HG03565 (cell line): Measurements from ENCODE around the gene RPS6KA2.

Source experiments
- ATAC-seq: cut with Tn5 transposase; IDR thresholded peaks from one replicate; pipeline ENCODE4 v1.9.1; 2021; ENCODE audit warnings: mild to moderate bottlenecking, moderate library complexity; ENCODE audit not compliant: unreplicated experiment

Gene RPS6KA2

DNA sequence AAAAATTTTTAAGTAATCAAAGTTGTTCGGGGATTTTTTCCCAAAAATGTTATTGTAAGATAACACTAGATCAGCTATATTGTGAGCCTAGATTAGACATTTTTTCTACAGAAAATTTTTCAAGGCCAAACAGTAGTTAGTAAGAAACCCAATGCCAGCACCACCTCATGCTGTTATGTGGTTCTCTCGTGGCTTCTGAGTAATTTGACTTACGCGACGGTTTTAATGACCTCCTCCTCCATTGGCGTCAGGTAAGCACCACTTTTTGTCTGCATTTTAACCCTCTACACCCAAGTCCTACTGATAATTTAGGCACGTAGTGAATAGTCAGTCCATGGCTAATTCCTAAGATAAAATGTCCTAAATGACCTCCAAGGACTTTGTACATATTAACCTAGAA, 9.7 kb downstream of the RPS6KA2 start:
- ATAC-seq, result no peak

DNA sequence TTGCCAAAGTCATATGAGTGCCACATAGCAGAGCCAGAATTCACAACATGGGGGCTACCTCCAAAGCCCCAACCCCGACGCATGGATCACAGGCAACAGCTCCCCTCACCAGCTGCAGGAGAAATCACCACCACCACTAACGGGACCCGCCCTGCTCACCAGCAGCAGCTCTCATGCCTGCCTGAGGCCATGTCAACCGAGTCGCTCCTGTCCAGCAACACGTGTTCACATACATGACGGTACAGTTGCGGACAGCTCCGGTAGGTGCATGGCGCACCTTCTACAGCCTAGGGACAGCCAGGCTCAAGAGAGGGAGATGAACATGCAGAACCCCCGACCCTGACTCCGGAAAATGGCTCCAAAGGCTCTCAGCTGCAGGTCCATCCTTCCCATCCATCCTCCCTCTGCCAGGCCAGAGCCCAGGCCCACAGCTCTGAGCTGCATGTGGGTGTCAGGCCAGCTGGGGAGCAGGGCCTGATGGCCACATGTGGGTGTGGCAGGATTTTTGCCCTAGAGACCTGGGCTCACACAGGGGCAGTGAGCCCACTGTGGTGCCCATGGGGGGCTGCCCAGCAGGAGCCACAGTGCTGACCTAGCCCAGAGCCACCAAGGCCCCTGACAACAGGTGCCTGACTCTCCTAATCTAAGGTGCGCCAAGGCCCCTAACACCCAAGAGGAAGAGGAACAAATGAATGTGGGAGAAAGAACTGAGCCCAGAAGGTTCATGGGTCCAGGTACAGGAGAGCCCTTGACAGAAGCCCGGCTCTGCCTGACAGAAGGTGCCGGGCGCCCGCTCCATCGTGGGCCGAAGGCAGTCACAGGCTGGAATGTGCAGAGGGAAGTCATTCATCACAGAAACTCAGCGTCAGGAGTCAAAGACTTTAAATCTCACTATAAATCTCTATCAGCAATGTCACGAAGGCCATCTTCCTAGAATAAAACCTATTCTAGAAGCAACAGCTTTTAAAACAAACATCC, 10.5 kb downstream of the RPS6KA2 start:
- no peak for ATAC-seq

DNA sequence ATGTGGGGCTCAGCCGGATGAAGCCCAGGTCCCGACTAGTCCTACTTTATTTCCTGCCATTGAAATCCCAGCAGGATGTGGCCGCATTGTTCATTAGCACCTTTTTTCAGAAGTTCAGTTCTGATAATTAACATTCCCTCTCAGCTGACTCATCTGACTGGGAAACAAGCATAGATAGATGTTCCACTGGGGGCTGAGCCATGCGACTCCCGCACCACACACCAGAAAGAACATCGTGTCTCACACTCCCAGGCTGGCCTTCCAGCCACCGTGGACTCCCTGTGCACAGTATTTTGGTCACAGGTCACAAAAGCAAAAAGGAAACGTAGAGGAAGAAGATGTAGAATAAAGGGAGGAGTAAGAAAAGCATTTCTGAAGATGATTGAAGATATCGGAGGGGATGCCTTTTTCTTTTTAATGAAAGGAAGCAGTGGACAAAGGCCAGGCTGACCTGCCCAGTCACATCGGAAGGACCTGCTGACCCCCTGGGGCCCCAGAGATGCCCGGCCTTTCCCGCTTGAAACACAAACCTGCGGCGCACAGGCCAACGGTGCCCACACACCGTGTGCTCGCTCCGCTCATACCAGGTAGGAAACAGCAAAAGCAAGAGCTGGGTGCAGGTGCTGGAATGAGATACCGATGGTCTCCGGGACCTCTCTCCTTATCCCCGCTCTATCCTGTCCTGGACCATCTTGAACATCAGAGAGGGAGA, 11.8 kb downstream of the RPS6KA2 start:
- ATAC-seq, result no peak

DNA sequence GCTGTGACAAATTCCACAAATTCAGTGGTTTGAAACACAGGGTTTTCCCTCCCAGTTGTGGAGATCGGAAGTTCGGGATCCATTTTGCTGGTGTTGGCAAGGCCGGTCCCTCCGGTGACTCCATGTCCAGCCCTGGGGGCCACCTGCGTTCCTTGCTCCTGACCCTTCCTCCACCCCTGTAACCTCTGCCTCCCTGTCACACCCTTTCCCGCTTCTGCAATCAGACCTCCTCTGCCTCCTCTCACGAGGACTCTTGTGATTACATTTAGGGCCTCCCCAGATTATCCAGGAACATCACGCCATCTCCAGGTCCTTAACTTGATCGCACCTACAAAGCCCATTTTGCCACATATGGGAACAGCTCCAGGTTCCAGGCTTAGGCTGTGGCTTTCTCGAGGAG, 12.5 kb downstream of the RPS6KA2 start:
- ATAC-seq, result no peak

DNA sequence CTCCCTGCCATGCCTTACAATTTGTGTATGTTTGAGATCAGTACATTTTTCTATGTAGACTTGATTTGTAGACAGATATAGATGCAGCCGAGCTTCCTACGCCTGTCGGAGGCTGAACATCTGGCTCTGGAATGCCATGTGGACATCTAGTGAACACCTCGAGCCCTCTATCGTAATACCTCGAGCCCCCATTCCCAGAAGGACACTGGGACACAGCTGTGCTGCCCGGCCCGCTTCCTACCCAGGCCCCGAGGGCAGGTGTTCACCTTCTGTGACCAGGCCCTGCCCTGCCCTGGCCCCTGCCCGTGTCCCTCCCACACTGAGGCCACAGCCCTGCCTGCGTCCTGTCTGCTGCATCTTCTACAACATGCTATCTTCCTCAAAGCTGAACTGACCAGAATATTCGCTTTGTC, 12.9 kb downstream of the RPS6KA2 start:
- ATAC-seq, result no peak

DNA sequence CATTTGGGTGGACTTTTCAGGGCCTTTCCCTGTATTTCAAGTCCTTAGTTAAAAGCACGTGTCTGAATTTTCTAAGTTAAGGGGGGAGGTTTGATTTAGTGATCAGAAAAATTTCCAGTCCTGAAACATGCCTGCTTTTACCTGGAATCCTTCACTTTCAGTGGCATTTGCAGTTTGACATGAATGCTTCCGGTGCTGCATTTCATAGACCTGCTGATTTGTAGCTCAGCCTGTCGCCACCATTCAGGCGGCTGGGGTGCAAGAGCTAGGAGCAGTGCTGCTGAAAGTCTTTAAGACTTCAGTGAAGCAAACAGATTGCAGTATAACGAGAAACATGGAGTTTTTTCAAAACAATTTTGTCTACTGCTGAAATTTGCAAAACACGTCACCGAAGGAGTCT, 14.0 kb downstream of the RPS6KA2 start:
- no peak for ATAC-seq

DNA sequence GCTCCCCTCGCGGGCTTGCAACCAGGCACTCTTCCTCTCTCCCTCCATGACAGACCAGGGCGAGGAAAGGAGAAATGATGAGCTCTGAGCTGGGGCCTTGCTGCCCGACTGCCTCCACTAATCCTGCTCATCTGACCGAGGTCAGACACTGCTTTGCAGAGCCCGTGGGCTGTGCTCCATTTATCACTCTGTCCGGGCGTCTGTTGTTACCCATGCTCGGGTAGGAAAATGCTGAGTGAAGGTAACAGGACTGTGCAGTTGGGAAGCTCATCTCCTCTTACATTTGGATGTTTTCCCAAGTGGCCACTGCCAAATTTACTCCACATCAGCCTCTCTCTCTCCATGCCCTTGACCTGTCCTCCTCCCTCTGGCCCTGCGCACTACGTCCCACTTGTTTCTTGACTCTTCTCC, 14.6 kb downstream of the RPS6KA2 start:
- no peak for ATAC-seq

DNA sequence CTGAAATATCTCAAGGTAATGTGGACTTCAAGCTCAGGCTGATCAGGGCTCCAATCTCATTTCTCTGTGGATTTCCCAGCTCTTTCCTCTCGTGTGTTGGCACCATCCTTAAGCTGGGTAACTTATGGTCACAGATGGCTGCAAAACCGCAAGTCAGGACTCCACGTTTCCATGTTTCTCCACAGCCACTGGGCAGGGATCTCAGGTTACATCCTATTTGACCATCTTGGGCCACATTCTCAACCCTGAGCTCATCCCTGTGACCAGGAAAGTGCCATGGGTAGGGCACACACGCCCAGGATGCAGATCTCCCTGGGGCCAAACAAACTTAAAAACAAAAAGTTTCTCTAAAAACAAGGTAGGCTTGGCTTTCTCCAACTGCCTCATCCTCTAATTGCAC, 15.4 kb downstream of the RPS6KA2 start:
- no peak for ATAC-seq

DNA sequence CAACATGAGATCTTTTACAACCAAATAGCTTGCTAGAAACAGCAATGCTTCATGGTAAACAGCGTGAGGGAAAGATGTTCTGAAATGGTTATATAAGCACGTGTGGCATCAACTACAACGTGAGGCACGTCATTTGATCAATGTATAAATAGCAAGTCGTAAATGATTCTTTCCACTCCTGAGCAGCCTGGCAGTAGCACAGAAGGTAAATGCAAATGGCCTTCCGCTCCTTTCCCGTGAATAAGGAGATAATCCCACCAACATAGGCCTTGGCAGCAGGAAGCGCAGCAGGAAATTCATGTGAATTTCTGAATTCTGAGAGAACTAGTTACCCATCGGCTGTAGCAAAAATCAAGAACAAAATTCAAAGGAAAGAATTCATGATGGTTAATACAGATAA, 17.0 kb downstream of the RPS6KA2 start:
- no peak for ATAC-seq

DNA sequence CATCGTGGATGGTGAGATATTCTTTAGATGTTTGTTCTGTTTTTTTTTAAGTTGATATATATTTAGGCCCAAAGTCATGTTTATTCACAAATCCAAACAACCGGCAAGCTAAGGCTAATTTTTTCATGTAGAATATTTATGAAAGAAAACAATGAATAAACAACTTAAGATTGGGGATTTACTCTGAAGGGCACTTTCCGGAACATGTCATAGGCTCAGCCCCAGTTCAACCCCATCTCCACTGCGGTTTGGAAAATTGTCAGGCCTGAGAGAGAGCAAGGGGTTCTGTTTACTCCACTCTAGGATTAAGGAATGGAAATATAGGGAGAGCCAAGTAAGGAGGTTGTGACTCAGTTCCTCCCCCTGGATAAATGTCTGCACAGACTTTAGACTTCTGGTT, 18.3 kb downstream of the RPS6KA2 start:
- no peak for ATAC-seq

DNA sequence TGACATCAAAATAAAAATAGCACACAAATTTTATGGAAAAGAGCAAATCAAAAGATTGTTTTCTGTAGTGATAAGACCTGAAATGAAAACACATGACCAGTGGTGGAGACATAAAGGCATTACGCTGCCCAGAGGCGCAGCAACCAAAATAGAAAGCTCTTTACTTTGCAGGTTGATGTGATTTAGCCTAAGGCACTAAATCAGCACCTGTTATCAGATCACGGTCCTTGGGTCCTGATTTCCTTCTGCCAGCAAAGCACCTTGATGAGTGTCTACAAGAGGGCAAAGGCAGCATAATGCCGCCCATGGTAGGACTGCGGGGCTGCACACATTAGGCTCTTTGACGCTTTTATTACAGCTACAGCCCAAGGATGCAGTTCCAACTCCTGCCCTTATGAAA, 21.3 kb downstream of the RPS6KA2 start:
- no peak for ATAC-seq

DNA sequence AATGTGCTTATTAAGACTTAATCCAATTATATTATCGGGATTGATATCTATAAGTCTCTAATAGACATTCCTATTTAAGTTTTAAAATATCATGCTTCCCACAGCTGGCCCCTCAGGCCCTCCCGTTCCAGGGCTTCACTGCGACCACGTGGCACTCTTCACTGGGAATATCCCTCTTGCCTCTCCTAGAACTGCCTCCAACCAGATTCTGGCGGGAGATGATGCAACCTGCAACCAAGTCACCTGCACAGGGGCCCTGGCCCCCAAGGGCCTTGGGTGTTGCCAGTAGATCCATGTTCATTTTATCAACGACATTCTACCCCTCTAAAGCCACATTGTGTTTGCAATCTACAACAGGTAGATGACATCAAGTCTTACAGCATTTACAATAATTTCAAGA, 22.1 kb downstream of the RPS6KA2 start:
- no peak for ATAC-seq

DNA sequence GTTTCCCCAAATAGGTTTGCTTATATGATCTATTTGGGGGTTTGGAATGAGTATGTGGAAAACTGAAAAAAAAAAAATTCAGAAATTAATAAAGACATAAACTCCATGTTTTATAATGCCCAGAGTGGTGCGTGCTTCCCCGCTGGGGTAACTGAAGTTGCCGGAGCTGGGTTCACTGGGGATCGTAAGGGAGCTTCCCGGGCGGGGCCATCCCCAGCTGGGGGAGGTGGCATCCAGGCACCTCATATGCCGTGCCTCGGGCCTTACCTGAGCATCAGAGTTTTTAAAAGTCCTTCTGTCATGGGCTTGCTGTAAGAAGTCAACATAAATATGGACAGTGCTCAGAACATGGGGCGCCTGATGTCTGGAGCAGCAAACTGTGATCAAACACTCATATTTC, 22.7 kb downstream of the RPS6KA2 start:
- no peak for ATAC-seq

DNA sequence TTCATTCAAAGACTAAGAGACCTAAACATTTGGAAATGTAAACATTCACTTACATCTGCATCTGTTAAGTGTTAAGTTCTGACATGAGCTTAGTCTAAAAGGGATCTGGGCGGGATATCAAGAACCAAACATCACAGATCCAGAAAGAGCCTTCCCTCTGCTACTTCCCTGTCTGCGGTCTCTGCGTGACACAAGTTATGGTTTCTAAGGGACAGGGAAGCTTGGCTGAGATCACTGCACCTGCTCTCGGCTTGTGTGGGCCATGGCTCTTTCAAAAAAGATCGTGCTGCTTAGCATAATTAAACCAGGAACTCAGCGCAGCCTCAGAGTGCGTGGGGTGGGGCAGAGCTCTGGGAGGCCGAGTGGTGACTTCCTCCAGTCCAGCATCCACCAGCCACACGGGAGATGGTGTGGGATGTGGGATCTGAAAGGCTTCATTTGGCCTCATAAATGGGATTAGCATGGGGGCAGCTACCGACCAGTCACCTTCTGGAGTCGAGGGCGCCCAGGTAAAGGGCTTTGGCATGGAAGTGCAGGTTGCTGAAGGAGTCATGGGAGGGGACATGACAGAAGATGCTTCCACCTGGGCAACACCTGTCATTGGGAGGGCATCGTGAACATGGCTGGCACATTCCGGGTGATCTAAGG, 23.9 kb downstream of the RPS6KA2 start:
- ATAC-seq, result no peak

DNA sequence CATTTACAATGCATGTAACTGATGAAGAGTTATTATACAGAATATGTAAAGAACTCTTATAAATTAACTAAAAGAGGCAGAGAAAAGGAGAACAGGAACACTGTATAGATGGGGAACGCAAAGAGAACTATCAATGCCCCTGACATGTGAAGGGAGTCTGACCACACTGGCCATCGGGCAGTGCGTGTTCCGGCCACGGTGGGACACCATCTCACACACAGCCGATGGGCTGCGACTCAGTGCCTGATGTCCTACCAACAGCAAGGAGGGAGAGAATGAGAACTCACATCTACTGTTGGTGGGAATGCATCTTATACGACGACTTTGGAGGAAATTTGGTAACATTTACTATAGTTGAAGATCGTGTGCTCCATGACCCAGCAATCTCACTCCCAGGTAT, 25.1 kb downstream of the RPS6KA2 start:
- ATAC-seq, result no peak

DNA sequence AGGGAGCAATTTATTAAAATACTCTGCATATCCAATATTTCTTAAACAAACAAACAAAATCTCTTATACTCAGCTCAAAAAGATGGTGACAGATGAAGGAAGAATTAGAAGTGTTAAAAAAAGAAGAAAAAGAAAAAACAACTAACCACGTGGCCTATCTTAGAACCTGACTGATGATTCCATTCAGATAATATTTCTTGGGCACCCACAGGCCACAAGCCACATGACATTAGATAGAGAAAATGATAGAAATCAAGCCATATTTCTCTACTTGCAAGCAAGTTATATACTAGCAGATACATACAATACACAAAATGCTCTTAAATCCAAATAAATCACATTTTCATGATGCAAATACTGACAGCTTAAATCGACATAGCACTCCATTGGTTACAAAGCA, 26.1 kb downstream of the RPS6KA2 start:
- ATAC-seq, result no peak

DNA sequence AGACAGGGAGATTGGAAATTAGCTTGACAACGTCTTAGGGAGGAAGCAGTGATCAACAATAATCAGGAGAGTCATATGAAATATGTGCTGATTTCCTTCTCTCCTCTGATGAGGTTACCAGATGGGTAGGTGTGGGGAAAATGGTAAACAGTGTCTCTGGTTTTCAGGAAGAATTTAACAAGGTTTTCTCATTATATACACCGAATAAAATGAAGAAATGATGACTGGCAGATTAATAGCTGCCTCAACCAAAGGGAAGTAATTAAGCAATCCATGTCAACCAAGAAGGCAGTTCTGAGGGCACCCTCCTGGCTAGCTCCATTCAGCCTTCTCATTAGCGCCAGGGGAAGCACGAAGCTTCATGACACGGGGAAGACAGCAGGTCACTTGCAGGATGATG, 27.8 kb downstream of the RPS6KA2 start:
- no peak for ATAC-seq

DNA sequence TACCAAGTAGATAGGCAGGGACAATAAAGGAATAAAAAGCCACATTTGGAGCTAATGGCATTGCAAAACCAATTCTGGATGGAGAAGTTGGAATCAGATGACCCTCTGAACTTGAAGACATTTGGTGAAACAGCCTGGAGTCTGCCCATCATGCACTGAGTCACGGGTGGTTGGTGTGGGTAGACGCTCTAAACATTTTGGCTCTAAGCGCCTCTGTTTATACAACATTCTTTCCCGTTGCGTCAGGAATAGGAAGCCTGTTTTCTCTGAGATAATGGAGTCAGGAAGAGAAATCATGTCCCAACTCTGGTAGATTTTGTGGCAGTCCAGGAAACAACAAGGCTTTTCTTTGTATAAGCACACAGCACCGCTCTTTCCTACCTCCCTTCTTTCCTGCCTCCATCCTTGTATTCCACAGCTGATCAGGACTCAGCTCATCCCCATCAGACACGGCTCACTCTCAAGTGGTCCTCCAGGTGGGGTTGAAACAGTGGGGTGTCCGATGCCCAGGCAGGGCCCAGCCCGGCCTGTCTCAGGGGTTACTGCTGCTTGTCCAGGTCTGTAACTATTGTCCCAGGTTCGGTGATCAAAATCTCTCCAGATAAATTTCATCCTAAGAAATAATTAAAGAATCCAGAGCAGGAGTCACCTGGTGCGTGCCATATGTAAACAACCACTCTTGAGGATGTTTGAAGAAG, 28.5 kb downstream of the RPS6KA2 start:
- no peak for ATAC-seq

DNA sequence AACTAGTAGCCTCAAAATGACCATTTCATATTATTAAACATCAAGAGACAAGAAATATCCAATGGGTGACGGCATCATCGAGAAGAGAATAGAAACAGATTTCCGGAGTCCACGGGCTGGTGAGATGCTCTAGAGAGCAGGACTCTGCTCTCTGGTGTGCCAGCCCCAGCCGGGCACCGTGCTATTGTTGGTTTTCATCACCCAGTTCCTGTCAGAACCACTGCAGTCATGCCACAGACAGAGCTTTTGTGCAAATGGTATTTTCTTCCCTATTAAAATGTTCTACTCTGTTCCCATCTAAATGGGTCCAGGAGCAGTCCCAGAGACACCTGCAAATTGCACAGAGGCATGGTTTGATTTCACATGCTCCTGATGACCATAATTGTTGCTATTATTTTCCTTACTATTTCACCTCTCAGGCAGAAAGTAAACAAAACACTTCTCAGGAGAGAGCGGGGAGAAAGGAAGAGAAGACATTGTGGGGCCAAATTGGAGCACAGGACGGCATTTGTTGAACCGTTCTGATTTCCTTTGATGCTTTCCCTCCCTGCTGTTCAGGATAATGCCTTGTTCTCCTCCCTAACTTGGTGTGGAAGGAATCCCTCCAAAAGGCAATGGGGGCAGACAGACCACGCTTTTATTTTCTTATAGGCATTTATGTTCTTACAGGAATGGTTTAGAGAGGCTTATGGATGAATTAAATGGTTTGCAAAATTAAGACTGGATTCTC, 29.2 kb downstream of the RPS6KA2 start:
- ATAC-seq, result no peak

DNA sequence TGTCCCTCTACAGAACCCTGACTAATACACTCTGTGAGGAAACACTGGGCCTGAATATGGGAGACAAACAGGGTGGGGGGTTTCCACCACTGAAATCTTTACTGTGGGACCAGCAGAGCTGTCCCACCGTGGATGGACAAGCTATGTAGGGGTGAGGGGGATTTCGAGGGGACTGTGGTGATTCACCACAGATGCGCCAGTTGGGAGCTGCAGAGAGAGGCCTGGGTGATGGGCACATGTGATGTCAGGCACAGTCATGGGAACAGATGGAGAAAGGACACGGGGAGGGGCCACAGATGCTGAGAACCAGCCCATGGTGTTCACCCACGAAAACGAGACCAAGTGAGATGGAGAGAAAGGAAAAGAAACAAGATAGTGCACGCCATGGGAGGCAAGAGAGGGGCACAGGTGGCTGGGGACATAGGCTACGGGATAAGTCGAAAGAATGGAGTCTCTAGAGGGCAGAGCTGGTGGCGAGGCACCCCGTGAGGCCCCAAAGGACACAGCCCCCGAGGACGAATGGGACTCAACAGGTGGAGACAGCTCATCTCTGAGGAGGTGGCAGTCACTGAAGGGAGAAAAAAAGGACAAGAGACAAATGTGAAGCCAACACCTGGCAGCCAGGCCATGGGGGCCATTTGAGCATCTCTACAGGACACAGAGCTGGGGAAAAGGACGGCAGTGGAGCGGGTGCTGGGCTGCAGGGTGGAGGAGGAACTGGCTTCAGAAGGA, 30.1 kb downstream of the RPS6KA2 start:
- no peak for ATAC-seq
